Effector CD4-positive, alpha-beta T cell (primary cell): ENCODE data around the gene TEX36.
"Not testable (repeated sequence)": the region's sequence is repeated elsewhere in the genome, so short reads cannot be mapped to it uniquely, and the experiment has no call there.

ENCODE experiments used
- DNase-seq: peaks from one replicate; pipeline ENCODE4 v3.0.0-alpha.2; 2020

TEX36 gene

DNA sequence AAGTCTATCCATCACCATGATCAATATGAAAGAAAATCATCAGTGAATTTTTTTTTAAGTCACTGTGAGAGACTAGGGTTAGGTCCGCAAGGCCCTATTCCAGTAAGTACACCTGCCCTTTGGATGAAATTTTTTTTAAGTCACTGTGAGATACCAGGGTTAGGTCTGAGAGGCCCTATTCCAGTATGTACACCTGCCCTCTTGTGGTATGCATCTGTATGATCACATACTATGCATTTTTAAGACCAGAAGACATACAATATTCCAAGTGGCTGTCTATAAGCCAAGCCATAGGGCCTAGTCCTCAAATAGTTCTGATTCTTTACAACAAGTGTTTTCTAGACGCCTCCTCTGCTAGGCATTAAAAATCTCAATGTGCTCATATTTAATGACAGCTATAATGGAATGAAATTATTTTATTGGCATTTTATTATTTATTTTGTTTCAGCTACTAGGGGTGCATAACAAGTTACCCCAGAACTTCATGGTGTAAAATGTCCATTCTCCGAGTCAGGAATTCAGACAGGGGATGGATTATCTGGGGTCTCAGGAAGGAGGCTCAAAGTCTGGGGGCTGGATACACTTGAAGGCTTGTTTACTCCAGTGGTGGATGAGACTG, 53.1 kb downstream of the TEX36 start:
- no peak for DNase-seq

GRCh38 chr10:125628104-125629049, 54.6 kb downstream of the TEX36 start:
- DNase-seq: no peak

DNA sequence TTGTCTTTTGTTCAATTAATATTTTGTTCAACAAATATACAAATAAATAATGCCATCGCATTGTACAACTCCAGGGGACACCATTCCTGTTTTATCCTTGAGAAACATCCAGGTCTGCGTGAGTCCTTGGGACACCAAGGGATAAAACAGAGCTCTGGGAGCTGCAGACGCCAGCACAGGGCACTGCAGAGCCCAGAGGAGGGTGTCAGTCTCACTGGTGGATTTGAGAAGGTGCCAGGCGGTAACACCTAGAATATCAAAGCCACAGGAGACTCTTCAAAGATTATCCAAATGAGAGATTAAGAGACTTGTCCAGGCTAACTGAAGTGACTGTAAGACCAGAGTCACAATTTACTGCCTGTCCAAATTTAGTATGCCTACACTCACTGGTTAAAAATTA, 55.3 kb downstream of the TEX36 start:
- DNase-seq: no peak

GRCh38 chr10:125626671-125627070, 56.3 kb downstream of the TEX36 start:
- DNase-seq: no peak

GRCh38 chr10:125625586-125625985, 57.4 kb downstream of the TEX36 start:
- DNase-seq: no peak

- no peak for DNase-seq
Observed at GRCh38 chr10:125624800-125625199, 58.2 kb downstream of the TEX36 start.

DNA sequence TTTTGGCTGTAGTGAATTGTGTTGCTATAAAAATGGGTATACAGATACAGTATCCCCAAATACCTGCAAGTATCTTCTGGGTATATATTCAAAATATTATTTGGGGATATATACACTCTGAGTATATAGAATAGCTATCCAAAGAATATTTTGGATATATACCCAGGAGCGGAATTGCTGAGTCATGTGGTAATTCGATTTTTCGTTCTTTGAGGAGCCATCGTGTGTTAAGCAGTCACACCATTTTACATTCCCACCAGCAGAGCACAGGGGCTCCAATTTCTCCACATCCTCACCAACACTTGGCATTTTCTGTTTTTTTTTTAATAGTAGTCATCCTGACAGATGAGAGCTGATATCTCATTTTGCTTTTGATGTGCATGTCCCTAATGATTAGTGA, 61.9 kb downstream of the TEX36 start:
- no peak for DNase-seq

GRCh38 chr10:125620401-125620800, 62.6 kb downstream of the TEX36 start:
- no peak for DNase-seq

DNA sequence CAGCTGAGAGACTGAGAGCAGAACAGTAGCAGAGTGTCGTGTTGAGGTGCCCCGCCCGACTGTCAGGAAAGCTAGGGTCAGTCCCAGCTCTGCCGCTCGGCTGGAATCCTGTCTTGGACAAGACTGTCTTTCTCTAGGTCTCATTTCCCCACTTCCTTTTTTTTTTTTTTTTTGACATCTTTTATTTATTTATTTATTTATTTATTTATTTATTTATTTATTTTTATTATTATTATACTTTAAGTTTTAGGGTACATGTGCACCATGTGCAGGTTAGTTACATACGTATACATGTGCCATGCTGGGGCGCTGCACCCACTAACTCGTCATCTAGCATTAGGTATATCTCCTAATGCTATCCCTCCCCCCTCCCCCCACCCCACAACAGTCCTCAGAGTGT, 69.9 kb downstream of the TEX36 start:
- DNase-seq: not testable (repeated sequence)

DNA sequence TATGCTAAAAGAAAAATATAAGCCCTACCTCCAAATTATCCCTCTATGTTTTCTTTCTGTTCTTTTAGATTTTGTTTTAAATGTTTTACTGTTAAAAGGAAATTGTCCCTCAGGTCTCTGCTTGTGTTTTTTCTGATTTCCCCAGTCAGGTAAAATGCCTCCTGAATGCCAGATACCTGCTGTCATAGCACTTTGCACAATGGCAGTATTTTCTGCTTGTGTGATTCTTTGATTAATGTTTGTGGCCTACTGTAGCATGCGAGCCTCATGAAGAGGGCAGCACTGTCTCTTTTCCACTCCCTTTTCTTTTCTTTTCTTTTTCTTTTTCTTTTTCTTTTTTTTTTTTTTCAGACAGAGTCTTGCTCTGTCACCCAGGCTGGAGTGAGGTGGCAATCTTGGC, 71.2 kb downstream of the TEX36 start:
- no peak for DNase-seq

DNA sequence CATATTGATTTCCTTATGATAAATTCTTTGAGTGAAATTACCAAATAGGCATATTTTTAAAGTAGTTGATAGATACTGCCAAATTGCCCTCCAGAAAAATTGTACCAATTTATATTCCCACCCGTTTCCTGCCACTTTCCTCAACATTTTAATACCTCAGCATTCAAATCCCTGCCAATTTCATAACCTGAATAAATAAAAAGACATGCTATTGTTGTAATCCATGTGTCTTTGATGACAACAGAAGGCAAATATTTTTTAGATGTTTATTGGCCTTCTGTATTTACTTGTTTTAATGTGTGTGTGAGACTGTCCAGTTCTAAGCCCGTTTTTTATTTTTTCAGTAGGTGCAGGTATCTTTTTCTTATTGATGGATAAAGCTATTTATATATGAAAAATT, 71.7 kb downstream of the TEX36 start:
- no peak for DNase-seq

GRCh38 chr10:125609859-125610258, 73.1 kb downstream of the TEX36 start:
- DNase-seq: no peak

GRCh38 chr10:125608474-125608873, 74.5 kb downstream of the TEX36 start:
- no peak for DNase-seq

- no peak for DNase-seq
Observed at GRCh38 chr10:125607689-125608290, 75.2 kb downstream of the TEX36 start.

- DNase-seq: no peak
Observed at GRCh38 chr10:125606414-125607010, 76.5 kb downstream of the TEX36 start.
